ENCODE data around the gene MBD6. TPM values are rescaled to one million over a fixed set of nuclear protein-coding genes. Genes with fewer than 3 reads are reported as not detected.
A peak's percentile ranks its signal among the peaks of the same experiment; 100 is the strongest.
"Not testable (repeated sequence)": the region's sequence is repeated elsewhere in the genome, so short reads cannot be mapped to it uniquely, and the experiment has no call there.

The MBD6 gene
- total RNA-seq, 1 experiment from 2014 or later: 66.8 TPM

GRCh38 chr12:57569858-57570257 lies 47.2 kb downstream of the MBD6 start:
- H2BK12ac ChIP-seq (ENCODE audit: insufficient read length, low read depth, low read length): no peak overlapping the region
- H2BK5ac ChIP-seq (ENCODE audit: insufficient read length, low read length): no peak overlapping the region
- Mint-ChIP-seq H3K9me3 (no peaks in the 10 kb centered on the region), H3K27me3 (ENCODE audit: low read depth) (no peaks in the 10 kb centered on the region; the same call in 1 of the 2 replicates), H3K4me3 (no peak overlapping the region), H3K27ac (0 out of 7 replicates have a peak overlapping the region, but pooled peaks of 1 of the 3 experiments have one; percentile 47), H3K4me1 (no peaks in the 10 kb centered on the region), H3K36me3 (ENCODE audit: insufficient read depth in 1 of 3, low read depth in 3 of 3) (peaks cover 32 to 59% (median 56%) of the 10 kb centered on the region in 3 experiments)
- H4K91ac ChIP-seq (ENCODE audit: insufficient read length, low read depth, low read length): no peak overlapping the region
- no peak overlapping the region for H3T11ph ChIP-seq (ENCODE audit: low read length)
- H3K79me2 ChIP-seq (ENCODE audit: insufficient read depth, low read length): no peaks in the 10 kb centered on the region
- H4K8ac ChIP-seq (replicated peaks; ENCODE audit: insufficient read length, low read depth, low read length): no peak overlapping the region
- H3K9ac ChIP-seq (ENCODE audit: extremely low read depth, insufficient read length, low read length): no peak overlapping the region
- no peak overlapping the region for H2AFZ ChIP-seq (ENCODE audit: low read length)
- peaks cover 3% of the 10 kb centered on the region for H3K23me2 ChIP-seq (ENCODE audit: insufficient read length, low read depth, low read length, poor library complexity, severe bottlenecking)
- H2AK5ac ChIP-seq (ENCODE audit: insufficient read length, low read length): no peak overlapping the region
- no peak for DNase-seq
- H2BK20ac ChIP-seq (ENCODE audit: low read depth, low read length, poor library complexity, severe bottlenecking): no peak overlapping the region
- no peak overlapping the region for H3K18ac ChIP-seq (ENCODE audit: insufficient read length, low read depth, low read length)
- no peaks in the 10 kb centered on the region for H4K20me1 ChIP-seq (ENCODE audit: control insufficient read depth, insufficient read depth, insufficient read length)
- H3K27me3 ChIP-seq (ENCODE audit: insufficient read depth, low read length): no peaks in the 10 kb centered on the region
- no peak overlapping the region for H3K4ac ChIP-seq (ENCODE audit: low read depth, low read length)
- H2BK15ac ChIP-seq (ENCODE audit: low read depth, low read length): no peak overlapping the region
- no peak overlapping the region for H3K23ac ChIP-seq (ENCODE audit: insufficient read length, low read depth, low read length)
- no peak overlapping the region for H3K56ac ChIP-seq (ENCODE audit: insufficient read length, low read depth, low read length)
- H3K4me2 ChIP-seq (ENCODE audit: insufficient read depth, insufficient read length, low read length): no peak overlapping the region
- H3K4me1 ChIP-seq (ENCODE audit: insufficient read depth, low read length): no peaks in the 10 kb centered on the region
- H3K14ac ChIP-seq (ENCODE audit: insufficient read depth, low read length): no peak overlapping the region
- TF ChIP-seq CTCF (conservative IDR thresholded peaks at IDR 0.05): no peak
- no peaks in the 10 kb centered on the region for H3K79me1 ChIP-seq (ENCODE audit: insufficient read depth, low read depth, low read length, poor library complexity, severe bottlenecking)
- no peak overlapping the region for H3K27ac ChIP-seq (ENCODE audit: insufficient read length, low read depth, low read length)
- no CpG with 5 or more reads among the region's 18 CpGs for WGBS (ENCODE audit: extremely low coverage, insufficient read length, low lambda C conversion rate)
- no peak overlapping the region for H2BK120ac ChIP-seq (ENCODE audit: low read depth, low read length, poor library complexity, severe bottlenecking)
- no peaks in the 10 kb centered on the region for H3K9me3 ChIP-seq (ENCODE audit: control insufficient read depth, low read depth, low read length)
- H4K5ac ChIP-seq (ENCODE audit: insufficient read length, low read depth, low read length): no peak overlapping the region

- no CpG with 5 or more reads among the region's 13 CpGs for WGBS (ENCODE audit: extremely low coverage, insufficient read length, low lambda C conversion rate)
- H2BK5ac ChIP-seq (ENCODE audit: insufficient read length, low read length); H3K23me2 ChIP-seq (ENCODE audit: insufficient read length, low read depth, low read length, poor library complexity, severe bottlenecking); H3K79me2 ChIP-seq (ENCODE audit: insufficient read depth, low read length); H2BK120ac ChIP-seq (ENCODE audit: low read depth, low read length, poor library complexity, severe bottlenecking); H3K23ac ChIP-seq (ENCODE audit: insufficient read length, low read depth, low read length); H3K9me3 Mint-ChIP-seq; H2BK12ac ChIP-seq (ENCODE audit: insufficient read length, low read depth, low read length); H3K9ac ChIP-seq (ENCODE audit: extremely low read depth, insufficient read length, low read length); H3K4me1 ChIP-seq (ENCODE audit: insufficient read depth, low read length); H3K4me3 Mint-ChIP-seq; H2BK15ac ChIP-seq (ENCODE audit: low read depth, low read length); H3K4ac ChIP-seq (ENCODE audit: low read depth, low read length); H3K79me1 ChIP-seq (ENCODE audit: insufficient read depth, low read depth, low read length, poor library complexity, severe bottlenecking); H3K27ac Mint-ChIP-seq; H3T11ph ChIP-seq (ENCODE audit: low read length); H3K27me3 ChIP-seq (ENCODE audit: insufficient read depth, low read length); H2AK5ac ChIP-seq (ENCODE audit: insufficient read length, low read length); H4K8ac ChIP-seq (replicated peaks; ENCODE audit: insufficient read length, low read depth, low read length); H4K91ac ChIP-seq (ENCODE audit: insufficient read length, low read depth, low read length); H4K5ac ChIP-seq (ENCODE audit: insufficient read length, low read depth, low read length); H3K9me3 ChIP-seq (ENCODE audit: control insufficient read depth, low read depth, low read length); H3K4me1 Mint-ChIP-seq; H3K56ac ChIP-seq (ENCODE audit: insufficient read length, low read depth, low read length); H3K27ac ChIP-seq (ENCODE audit: insufficient read length, low read depth, low read length); H2BK20ac ChIP-seq (ENCODE audit: low read depth, low read length, poor library complexity, severe bottlenecking); H3K14ac ChIP-seq (ENCODE audit: insufficient read depth, low read length); H3K18ac ChIP-seq (ENCODE audit: insufficient read length, low read depth, low read length); H4K20me1 ChIP-seq (ENCODE audit: control insufficient read depth, insufficient read depth, insufficient read length); H3K4me2 ChIP-seq (ENCODE audit: insufficient read depth, insufficient read length, low read length); H2AFZ ChIP-seq (ENCODE audit: low read length); H3K27me3 Mint-ChIP-seq (ENCODE audit: low read depth); DNase-seq: not testable (repeated sequence)
- peaks cover 36 to 63% (median 59%) of the 10 kb centered on the region in 3 experiments for H3K36me3 Mint-ChIP-seq (ENCODE audit: insufficient read depth in 1 of 3, low read depth in 3 of 3)
Observed at GRCh38 chr12:57570438-57570837, 47.8 kb downstream of the MBD6 start.

All from H9 (cell line).